ENCODE data around the gene LENG1.

Gene LENG1

GRCh38 chr19:54162241-54162805 lies 2.8 kb upstream of the LENG1 start:
- DNase-seq, result no peak

- peak in 1 of 2 experiments; percentile 21 for DNase-seq
These were observed 1.3 kb upstream of the LENG1 start for GRCh38 chr19:54160854-54161253.

- DNase-seq, result no peak
These were observed 776 bp upstream of the LENG1 start for GRCh38 chr19:54160182-54160811.

- no peak for DNase-seq
These were observed 639 bp downstream of the LENG1 start for GRCh38 chr19:54158812-54159351.

- no peak for DNase-seq
These were observed 2.6 kb downstream of the LENG1 start for GRCh38 chr19:54156953-54157352.

GRCh38 chr19:54156490-54156889 lies 3.0 kb downstream of the LENG1 start:
- DNase-seq, result no peak

- no peak for DNase-seq
These were observed 3.8 kb downstream of the LENG1 start for GRCh38 chr19:54155694-54156093.

- DNase-seq, result no peak
These were observed 4.7 kb downstream of the LENG1 start for GRCh38 chr19:54154603-54155345.

- DNase-seq, result no peak
These were observed 5.7 kb downstream of the LENG1 start for GRCh38 chr19:54153731-54154326.

- DNase-seq, result no peak
These were observed 6.5 kb downstream of the LENG1 start for GRCh38 chr19:54152878-54153524.

- no peak for DNase-seq
These were observed 7.3 kb downstream of the LENG1 start for GRCh38 chr19:54152267-54152666.

GRCh38 chr19:54151362-54152035 lies 8.0 kb downstream of the LENG1 start:
- no peak for DNase-seq

GRCh38 chr19:54149021-54149812 lies 10.3 kb downstream of the LENG1 start:
- no peak for DNase-seq

- DNase-seq, result no peak
These were observed 11.4 kb downstream of the LENG1 start for GRCh38 chr19:54148158-54148557.

- no peak for DNase-seq
These were observed 11.8 kb downstream of the LENG1 start for GRCh38 chr19:54147676-54148075.

GRCh38 chr19:54145541-54146158 lies 13.9 kb downstream of the LENG1 start:
- DNase-seq, result no peak

GRCh38 chr19:54142166-54142780 lies 17.2 kb downstream of the LENG1 start:
- no peak for DNase-seq

- DNase-seq, result no peak
These were observed 18.2 kb downstream of the LENG1 start for GRCh38 chr19:54141356-54141755.

- no peak for DNase-seq
These were observed 20.8 kb downstream of the LENG1 start for GRCh38 chr19:54138489-54139256.

Measured in NCI-H446 (cell line).